Mesendoderm (in vitro differentiated cells): ENCODE data around the gene PDS5B.

Source experiments
- DNase-seq: peaks from one replicate; pipeline ENCODE4 v3.0.0; 2013
- H2AK5ac ChIP-seq: 2 replicates; pipeline ENCODE4 v1.6.1; 2013; ENCODE audit warnings: low read length, inconsistent platforms
- H2BK120ac ChIP-seq: 2 replicates; pipeline ENCODE4 v1.6.1; 2013; ENCODE audit warnings: low read depth, mild to moderate bottlenecking, low read length, moderate library complexity, mixed read lengths
- H2BK15ac ChIP-seq: replicated peaks from 2 replicates; pipeline ENCODE4 v1.6.1; 2013; ENCODE audit warnings: low read depth, mild to moderate bottlenecking, moderate library complexity
- H2BK5ac ChIP-seq: 2 replicates; pipeline ENCODE4 v1.6.1; 2013; ENCODE audit warnings: low read length, inconsistent platforms
- H3K18ac ChIP-seq: 2 replicates; pipeline ENCODE4 v1.6.1; 2013; ENCODE audit warnings: mild to moderate bottlenecking, low read length, mixed read lengths
- H3K23ac ChIP-seq: one replicate; pipeline ENCODE4 v1.6.1; 2013; ENCODE audit warnings: low read length
- H3K27ac ChIP-seq: 2 replicates; pipeline ENCODE4 v1.5.1; 2013; ENCODE audit warnings: low read depth, mild to moderate bottlenecking, inconsistent platforms, low read length, moderate library complexity
- H3K27me3 ChIP-seq: 2 replicates; pipeline ENCODE4 v1.6.1; 2013; ENCODE audit warnings: low read length, control low read depth, mild to moderate bottlenecking, inconsistent platforms; ENCODE audit not compliant: insufficient read depth, poor library complexity
- H3K36me3 ChIP-seq: 2 replicates; pipeline ENCODE4 v1.6.1; 2013; ENCODE audit warnings: low read length, inconsistent platforms; ENCODE audit not compliant: control insufficient read depth, insufficient read depth
- H3K4ac ChIP-seq: one replicate; pipeline ENCODE4 v1.6.1; 2013; ENCODE audit warnings: low read depth, mild to moderate bottlenecking, low read length, moderate library complexity
- H3K4me1 ChIP-seq: 2 replicates; pipeline ENCODE4 v1.6.1; 2013; ENCODE audit warnings: low read depth, low read length, inconsistent platforms; ENCODE audit not compliant: control insufficient read depth
- H3K4me2 ChIP-seq: 2 replicates; pipeline ENCODE4 v1.6.1; 2013; ENCODE audit warnings: low read length
- H3K4me3 ChIP-seq: 2 replicates; pipeline ENCODE4 v1.5.1; 2013; ENCODE audit warnings: mild to moderate bottlenecking, low read length
- H3K56ac ChIP-seq: one replicate; pipeline ENCODE4 v1.6.1; 2013; ENCODE audit warnings: low read length
- H3K79me1 ChIP-seq: 2 replicates; pipeline ENCODE4 v1.6.1; 2013; ENCODE audit warnings: low read length, inconsistent platforms
- H3K79me2 ChIP-seq: 2 replicates; pipeline ENCODE4 v1.6.1; 2013; ENCODE audit warnings: mild to moderate bottlenecking, low read length; ENCODE audit not compliant: control insufficient read depth, insufficient read depth
- H3K9ac ChIP-seq: 2 replicates; pipeline ENCODE4 v1.6.1; 2013; ENCODE audit warnings: low read length, inconsistent platforms
- H4K5ac ChIP-seq: one replicate; pipeline ENCODE4 v1.6.1; 2013; ENCODE audit warnings: low read length
- H4K8ac ChIP-seq: one replicate; pipeline ENCODE4 v1.6.1; 2013; ENCODE audit warnings: low read depth, mild to moderate bottlenecking, control low read depth, low read length, moderate library complexity
- WGBS: extraction: QIAGEN DNeasy Blood & Tissue Kit; methylation state at CpG from one replicate; pipeline ENCODE4 v1.1.7; 2013; ENCODE audit warnings: low lambda C conversion rate, missing lambda C conversion rate; ENCODE audit not compliant: insufficient coverage; ENCODE audit errors: extremely low coverage; 5-methylcytosine and 5-hydroxymethylcytosine counted together

Gene PDS5B

GRCh38 chr13:32661685-32662084 lies 75.4 kb downstream of the PDS5B start:
- H3K4ac ChIP-seq: no peak overlapping the region
- no peak overlapping the region for H3K4me3 ChIP-seq
- no peaks in the 10 kb centered on the region for H3K79me2 ChIP-seq
- no peak overlapping the region for H4K5ac ChIP-seq
- no peak overlapping the region for H4K8ac ChIP-seq
- H3K27me3 ChIP-seq: no peaks in the 10 kb centered on the region
- H3K27ac ChIP-seq: no peak overlapping the region
- peaks cover 2% of the 10 kb centered on the region for H3K79me1 ChIP-seq
- H3K18ac ChIP-seq: no peak overlapping the region
- H3K4me2 ChIP-seq: no peak overlapping the region
- no peak for DNase-seq
- H2AK5ac ChIP-seq: no peak overlapping the region
- no peak overlapping the region for H2BK120ac ChIP-seq
- no peak overlapping the region for H3K56ac ChIP-seq
- H2BK5ac ChIP-seq: no peak overlapping the region
- H3K4me1 ChIP-seq: no peaks in the 10 kb centered on the region
- no peak overlapping the region for H3K23ac ChIP-seq
- H2BK15ac ChIP-seq: no peak overlapping the region
- H3K9ac ChIP-seq: no peak overlapping the region
- no peaks in the 10 kb centered on the region for H3K36me3 ChIP-seq

GRCh38 chr13:32663660-32664059 lies 77.4 kb downstream of the PDS5B start:
- Histone ChIP-seq H3K56ac (no peak overlapping the region), H3K79me2 (no peaks in the 10 kb centered on the region), H3K36me3 (no peaks in the 10 kb centered on the region), H2BK5ac (no peak overlapping the region), H3K27ac (no peak overlapping the region), H3K23ac (no peak overlapping the region), H3K9ac (no peak overlapping the region), H3K4me1 (no peaks in the 10 kb centered on the region), H3K4me2 (no peak overlapping the region), H2BK120ac (no peak overlapping the region), H2BK15ac (no peak overlapping the region), H2AK5ac (no peak overlapping the region), H3K4me3 (no peak overlapping the region), H3K18ac (no peak overlapping the region), H4K5ac (no peak overlapping the region), H3K27me3 (no peaks in the 10 kb centered on the region), H3K79me1 (no peaks in the 10 kb centered on the region), H3K4ac (no peak overlapping the region), H4K8ac (no peak overlapping the region)
- no peak for DNase-seq

GRCh38 chr13:32666990-32667571 lies 80.8 kb downstream of the PDS5B start:
- Histone ChIP-seq H4K8ac (no peak overlapping the region), H3K23ac (no peak overlapping the region), H3K27me3 (no peaks in the 10 kb centered on the region), H2BK15ac (no peak overlapping the region), H3K27ac (no peak overlapping the region), H3K56ac (no peak overlapping the region), H4K5ac (no peak overlapping the region), H3K4me3 (no peak overlapping the region), H3K9ac (no peak overlapping the region), H2AK5ac (no peak overlapping the region), H3K18ac (no peak overlapping the region), H3K79me1 (no peaks in the 10 kb centered on the region), H3K4me2 (no peak overlapping the region), H3K79me2 (no peaks in the 10 kb centered on the region), H2BK120ac (no peak overlapping the region), H2BK5ac (no peak overlapping the region), H3K36me3 (no peaks in the 10 kb centered on the region), H3K4me1 (no peaks in the 10 kb centered on the region), H3K4ac (no peak overlapping the region)
- DNase-seq: no peak
- no CpG with 5 or more reads among the region's 4 CpGs for whole genome bisulfite sequencing

- 100% methylated on average over 1 of the region's 3 CpGs for WGBS
- no peak overlapping the region for H4K5ac ChIP-seq
- no peak overlapping the region for H3K4me3 ChIP-seq
- no peak overlapping the region for H3K23ac ChIP-seq
- no peak overlapping the region for H3K4me2 ChIP-seq
- H3K4me1 ChIP-seq: no peaks in the 10 kb centered on the region
- H3K18ac ChIP-seq: no peak overlapping the region
- no peaks in the 10 kb centered on the region for H3K79me2 ChIP-seq
- peak; percentile 65 for DNase-seq
- H3K4ac ChIP-seq: no peak overlapping the region
- H3K36me3 ChIP-seq: no peaks in the 10 kb centered on the region
- H2AK5ac ChIP-seq: no peak overlapping the region
- H3K27me3 ChIP-seq: no peaks in the 10 kb centered on the region
- H3K79me1 ChIP-seq: no peaks in the 10 kb centered on the region
- H3K9ac ChIP-seq: no peak overlapping the region
- no peak overlapping the region for H4K8ac ChIP-seq
- H3K27ac ChIP-seq: no peak overlapping the region
- H2BK5ac ChIP-seq: no peak overlapping the region
- no peak overlapping the region for H2BK120ac ChIP-seq
- H2BK15ac ChIP-seq: no peak overlapping the region
- no peak overlapping the region for H3K56ac ChIP-seq
These were observed 82.9 kb downstream of the PDS5B start for GRCh38 chr13:32669030-32669646.

- no peak overlapping the region for H3K4me3 ChIP-seq
These were observed 88.3 kb downstream of the PDS5B start for GRCh38 chr13:32674503-32674902.

GRCh38 chr13:32676242-32676641 lies 90.0 kb downstream of the PDS5B start:
- Histone ChIP-seq H3K18ac (no peak overlapping the region), H4K5ac (no peak overlapping the region), H3K4ac (no peak overlapping the region), H2BK15ac (no peak overlapping the region), H3K4me3 (no peak overlapping the region), H3K9ac (no peak overlapping the region), H2BK120ac (no peak overlapping the region), H3K36me3 (no peaks in the 10 kb centered on the region), H4K8ac (no peak overlapping the region), H3K23ac (no peak overlapping the region), H3K27me3 (no peaks in the 10 kb centered on the region), H3K79me2 (no peaks in the 10 kb centered on the region), H2AK5ac (no peak overlapping the region), H3K56ac (no peak overlapping the region), H2BK5ac (no peak overlapping the region), H3K79me1 (no peaks in the 10 kb centered on the region), H3K4me2 (no peak overlapping the region), H3K4me1 (no peaks in the 10 kb centered on the region), H3K27ac (no peak overlapping the region)
- no CpG with 5 or more reads among the region's 4 CpGs for WGBS
- no peak for DNase-seq

More at GRCh38 chr13:32674503-32674902, 88.3 kb downstream of the PDS5B start:
- no peak for DNase-seq
- Histone ChIP-seq H2BK5ac (no peak overlapping the region), H4K5ac (no peak overlapping the region), H3K18ac (no peak overlapping the region), H2AK5ac (no peak overlapping the region), H3K4ac (no peak overlapping the region), H3K27me3 (no peaks in the 10 kb centered on the region), H3K27ac (no peak overlapping the region), H2BK120ac (no peak overlapping the region), H3K56ac (no peak overlapping the region), H2BK15ac (no peak overlapping the region), H3K23ac (no peak overlapping the region), H3K9ac (no peak overlapping the region), H3K36me3 (no peaks in the 10 kb centered on the region), H3K4me2 (no peak overlapping the region), H3K79me2 (no peaks in the 10 kb centered on the region), H3K4me1 (no peaks in the 10 kb centered on the region), H3K79me1 (no peaks in the 10 kb centered on the region), H4K8ac (no peak overlapping the region)
- WGBS: no CpG with 5 or more reads among the region's 2 CpGs
